Loucy (cell line): ENCODE data around the gene PDE4C.

Experiments
- H2AFZ ChIP-seq: fragments of 200-600 bp; sonication (generic); 2 replicates; pipeline ENCODE4 v1.6.0; 2016; ENCODE audit warnings: antibody characterized with exemption, mild to moderate bottlenecking, low read length, moderate library complexity
- H3F3A ChIP-seq: fragments of 200-600 bp; 2 replicates; pipeline ENCODE4 v1.6.0; 2016; ENCODE audit warnings: antibody characterized with exemption, low read depth, mild to moderate bottlenecking
- H3K27me3 ChIP-seq: fragments of 200-600 bp; sonication (generic); 2 replicates; pipeline ENCODE4 v1.6.1; 2014; ENCODE audit warnings: low read length, mild to moderate bottlenecking; ENCODE audit not compliant: insufficient read depth, poor library complexity, severe bottlenecking
- H3K36me3 ChIP-seq: fragments of 200-600 bp; sonication (generic); 2 replicates; pipeline ENCODE4 v1.6.1; 2016; ENCODE audit warnings: low read length; ENCODE audit not compliant: insufficient read depth
- H3K4me1 ChIP-seq: fragments of 200-600 bp; sonication (generic); 2 replicates; pipeline ENCODE4 v1.5.1; 2014; ENCODE audit warnings: low read length, mild to moderate bottlenecking; ENCODE audit not compliant: insufficient read depth, poor library complexity, severe bottlenecking
- H3K4me2 ChIP-seq: fragments of 200-600 bp; sonication (generic); 2 replicates; pipeline ENCODE4 v1.6.0; 2014; ENCODE audit warnings: antibody characterized with exemption, low read length, low read depth, mild to moderate bottlenecking; ENCODE audit not compliant: poor library complexity, severe bottlenecking
- H3K4me3 ChIP-seq: fragments of 200-600 bp; sonication (generic); 2 replicates; pipeline ENCODE4 v1.5.1; 2014; ENCODE audit warnings: low read length, mild to moderate bottlenecking, mixed read lengths; ENCODE audit not compliant: poor library complexity, severe bottlenecking
- H3K79me2 ChIP-seq: fragments of 200-600 bp; sonication (generic); 2 replicates; pipeline ENCODE4 v1.6.1; 2014; ENCODE audit warnings: low read length; ENCODE audit not compliant: insufficient read depth
- H3K9ac ChIP-seq: fragments of 200-600 bp; sonication (generic); 2 replicates; pipeline ENCODE4 v1.6.0; 2014; ENCODE audit warnings: mild to moderate bottlenecking, low read depth, low read length, moderate library complexity; ENCODE audit not compliant: poor library complexity, severe bottlenecking
- H3K9me2 ChIP-seq: fragments of 200-600 bp; sonication (generic); replicated peaks from 2 replicates; pipeline ENCODE4 v1.6.1; 2016; ENCODE audit warnings: low read depth, low read length, mixed read lengths
- H3K9me3 ChIP-seq: fragments of 200-600 bp; sonication (generic); 2 replicates; pipeline ENCODE4 v1.6.1; 2014; ENCODE audit warnings: mild to moderate bottlenecking, antibody characterized with exemption, low read length, low read depth; ENCODE audit not compliant: insufficient read depth
- H4K20me1 ChIP-seq: fragments of 200-600 bp; sonication (generic); 2 replicates; pipeline ENCODE4 v1.6.0; 2014; ENCODE audit warnings: antibody characterized with exemption, low read length, mild to moderate bottlenecking; ENCODE audit not compliant: insufficient read depth, poor library complexity, severe bottlenecking
- CTCF ChIP-seq: fragments of 200-600 bp; sonication (generic); conservative IDR thresholded peaks from 2 replicates; pipeline ENCODE4 v1.5.1; 2014; ENCODE audit warnings: mild to moderate bottlenecking, antibody characterized with exemption, low read length
- EZH2phosphoT487 ChIP-seq: fragments of 200-600 bp; IDR thresholded peaks from 2 replicates; pipeline ENCODE4 v1.6.1; 2018; ENCODE audit warnings: antibody characterized with exemption, mild to moderate bottlenecking, moderate library complexity, borderline replicate concordance

The PDE4C gene

DNA sequence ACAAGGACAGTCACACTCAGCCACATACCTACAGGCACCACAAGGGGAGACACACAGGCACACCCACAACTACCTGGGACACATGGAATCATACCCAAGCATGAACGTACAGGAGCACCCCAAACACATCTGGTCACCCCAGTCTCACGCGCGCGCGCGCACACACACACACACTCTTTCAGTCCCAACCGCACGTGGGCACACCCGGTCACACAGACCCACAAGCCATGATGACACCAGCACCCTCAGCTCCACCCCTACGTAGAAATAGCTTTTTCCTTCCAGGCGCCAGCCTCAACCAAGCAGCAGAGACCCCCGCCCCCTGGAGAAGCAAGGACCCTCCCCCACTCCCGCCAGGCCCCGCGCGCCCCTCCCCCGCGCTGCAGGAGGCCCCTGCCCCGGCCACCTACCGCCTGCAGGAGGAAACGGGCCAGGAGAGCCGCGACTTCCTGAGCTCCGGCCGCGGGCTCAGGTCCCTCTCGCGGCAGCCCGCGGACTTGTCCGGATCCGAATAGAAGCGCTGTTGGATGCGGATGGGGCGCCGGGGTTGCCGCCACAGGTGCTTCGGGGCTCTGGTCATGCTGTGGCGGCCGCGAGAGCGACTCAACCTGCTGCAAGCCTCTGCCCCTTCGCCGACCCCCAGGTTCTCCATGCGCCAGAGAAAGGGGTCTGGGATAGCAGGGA is 6.4 kb upstream of the PDE4C start:
- TF ChIP-seq EZH2phosphoT487: no peak
- TF ChIP-seq CTCF: no peak
- Histone ChIP-seq H3K36me3 (no peaks in the 10 kb centered on the region), H3K9me3 (no peaks in the 10 kb centered on the region), H3F3A (no peaks in the 10 kb centered on the region), H2AFZ (no peak overlapping the region), H3K4me3 (no peak overlapping the region), H3K9ac (no peak overlapping the region), H3K4me1 (peaks cover 7% of the 10 kb centered on the region), H4K20me1 (peaks cover 2% of the 10 kb centered on the region), H3K79me2 (no peaks in the 10 kb centered on the region), H3K27me3 (no peaks in the 10 kb centered on the region), H3K4me2 (no peak overlapping the region), H3K9me2 (no peaks in the 10 kb centered on the region)

DNA sequence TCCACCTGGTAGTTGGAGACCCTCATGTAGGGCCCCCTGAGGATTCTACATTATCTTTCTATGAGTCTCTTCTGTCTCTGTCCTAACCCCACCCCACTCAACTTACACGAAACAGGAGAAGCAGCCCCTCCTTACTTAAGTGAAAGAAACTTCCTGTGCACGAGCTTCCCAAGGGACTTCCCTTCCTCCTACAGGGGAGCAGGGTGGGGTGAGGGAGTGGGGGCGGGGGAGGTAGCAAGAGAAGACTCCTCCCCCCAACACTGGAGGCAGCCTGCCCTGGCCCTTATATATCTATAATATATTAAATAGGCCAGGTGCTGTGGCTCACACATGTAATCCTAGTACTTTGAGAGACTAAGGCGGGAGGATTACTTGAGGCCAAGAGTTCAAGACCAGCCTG is 5.5 kb upstream of the PDE4C start:
- peaks cover 7% of the 10 kb centered on the region for H3K4me1 ChIP-seq
- H4K20me1 ChIP-seq: peaks cover 2% of the 10 kb centered on the region
- no peak overlapping the region for H3K4me3 ChIP-seq
- TF ChIP-seq EZH2phosphoT487: no peak
- no peak for TF ChIP-seq CTCF
- no peak overlapping the region for H2AFZ ChIP-seq
- H3K36me3 ChIP-seq: no peaks in the 10 kb centered on the region
- no peak overlapping the region for H3K4me2 ChIP-seq
- H3K27me3 ChIP-seq: no peaks in the 10 kb centered on the region
- no peaks in the 10 kb centered on the region for H3K79me2 ChIP-seq
- H3K9me3 ChIP-seq: no peaks in the 10 kb centered on the region
- H3K9ac ChIP-seq: no peak overlapping the region
- no peaks in the 10 kb centered on the region for H3F3A ChIP-seq
- H3K9me2 ChIP-seq: no peaks in the 10 kb centered on the region

DNA sequence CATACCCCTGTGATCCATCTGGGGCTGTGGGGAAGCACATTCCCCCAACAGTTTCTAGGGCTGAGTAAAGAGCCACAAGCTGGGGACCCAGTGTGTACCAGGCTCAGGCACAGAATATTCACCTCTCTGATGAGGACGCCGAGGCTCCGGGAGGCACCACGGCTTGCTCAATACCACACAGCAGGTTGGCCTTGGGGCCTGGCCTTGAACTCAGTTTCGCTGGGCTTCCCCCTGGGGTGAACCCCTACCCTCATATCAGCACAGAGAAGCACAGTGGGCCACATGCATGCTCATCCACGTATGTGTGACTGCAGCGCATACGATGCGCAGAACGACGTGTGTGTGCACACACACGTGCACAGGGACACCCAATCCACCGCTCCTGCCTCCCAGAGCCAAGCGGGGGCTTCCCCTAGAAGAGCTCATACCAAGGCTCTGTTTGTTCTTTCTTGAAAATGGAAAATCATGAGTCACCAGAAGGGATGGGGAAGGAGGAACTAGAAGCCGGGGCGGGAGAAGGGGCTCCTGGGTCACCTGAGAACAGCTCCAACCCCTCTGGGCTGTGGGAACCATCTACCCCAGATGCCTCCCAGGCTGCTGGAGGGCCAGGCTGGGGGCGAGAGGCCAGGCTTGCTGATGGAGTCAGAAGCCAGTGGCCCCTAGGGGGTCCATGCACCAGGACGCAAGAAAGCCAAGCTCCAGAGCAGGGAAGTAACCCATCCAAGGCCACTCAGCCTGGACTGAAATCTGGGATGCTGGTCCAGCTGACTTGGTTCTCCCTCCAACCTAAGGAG is 4.9 kb upstream of the PDE4C start:
- Histone ChIP-seq H3K4me3 (no peak overlapping the region), H3K9ac (no peak overlapping the region), H4K20me1 (peaks cover 2% of the 10 kb centered on the region), H3F3A (no peaks in the 10 kb centered on the region), H3K4me2 (no peak overlapping the region), H3K9me2 (no peaks in the 10 kb centered on the region), H3K27me3 (no peaks in the 10 kb centered on the region), H3K36me3 (no peaks in the 10 kb centered on the region), H3K9me3 (no peaks in the 10 kb centered on the region), H3K79me2 (no peaks in the 10 kb centered on the region), H3K4me1 (peaks cover 7% of the 10 kb centered on the region), H2AFZ (no peak overlapping the region)
- TF ChIP-seq EZH2phosphoT487: no peak
- TF ChIP-seq CTCF: no peak
